NCI-H2029 (cell line): Measurements from ENCODE around the gene RAD18.

Experiments used
- DNase-seq: peaks from one replicate; lab custom pipeline; 2025; lab: John Stamatoyannopoulos, UW

RAD18 gene

GRCh38 chr3:8985876-8986275 lies 22.6 kb upstream of the RAD18 start:
- no peak for DNase-seq

DNA sequence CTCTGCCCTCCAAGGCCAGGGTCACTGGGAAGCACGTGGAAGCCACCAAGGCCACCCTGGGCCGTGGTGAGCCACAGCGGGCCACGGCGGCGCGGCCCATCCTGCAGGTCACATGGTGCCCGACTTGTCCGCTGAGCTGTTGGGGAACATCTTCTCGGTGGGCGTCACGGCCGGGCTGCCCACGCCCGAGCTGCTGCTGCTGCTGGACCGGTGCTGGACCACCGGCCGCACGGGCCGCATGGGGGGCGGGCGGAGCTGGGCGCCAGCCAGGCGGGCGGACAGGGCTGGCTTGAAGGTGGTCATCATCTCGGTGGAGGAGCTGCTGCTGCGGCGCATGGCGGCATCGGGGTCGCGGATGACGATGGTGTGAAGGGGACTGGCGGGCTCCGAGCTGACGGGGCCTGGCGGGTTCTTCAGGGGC lies 22.1 kb upstream of the RAD18 start:
- DNase-seq, result no peak

- DNase-seq, result no peak
Measured at GRCh38 chr3:8984526-8984925, 21.3 kb upstream of the RAD18 start.

GRCh38 chr3:8984081-8984480 lies 20.8 kb upstream of the RAD18 start:
- DNase-seq, result no peak

GRCh38 chr3:8983591-8983990 lies 20.3 kb upstream of the RAD18 start:
- DNase-seq, result no peak

- no peak for DNase-seq
Measured at GRCh38 chr3:8983026-8983425, 19.8 kb upstream of the RAD18 start.

DNA sequence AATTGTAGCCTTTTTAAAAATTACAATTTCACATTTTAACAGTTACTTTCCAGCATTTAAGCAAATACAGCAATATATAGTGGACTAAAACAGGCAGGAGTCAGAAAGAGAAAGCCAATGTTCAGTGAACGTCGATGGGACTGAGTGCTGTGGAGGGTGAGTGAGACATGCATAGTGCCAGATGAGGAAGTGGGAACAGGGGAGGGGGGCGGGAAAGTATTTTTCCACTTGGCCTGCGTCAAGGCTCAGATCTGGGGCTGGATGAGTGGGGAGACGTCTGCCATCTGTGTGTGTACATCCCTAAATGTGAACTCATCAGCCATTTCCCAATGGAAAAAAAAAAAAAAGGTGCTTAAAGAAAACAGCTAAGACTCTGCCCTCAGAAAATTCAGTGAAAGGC lies 19.2 kb upstream of the RAD18 start:
- DNase-seq, result no peak

- no peak for DNase-seq
Measured at GRCh38 chr3:8981700-8982099, 18.4 kb upstream of the RAD18 start.

DNA sequence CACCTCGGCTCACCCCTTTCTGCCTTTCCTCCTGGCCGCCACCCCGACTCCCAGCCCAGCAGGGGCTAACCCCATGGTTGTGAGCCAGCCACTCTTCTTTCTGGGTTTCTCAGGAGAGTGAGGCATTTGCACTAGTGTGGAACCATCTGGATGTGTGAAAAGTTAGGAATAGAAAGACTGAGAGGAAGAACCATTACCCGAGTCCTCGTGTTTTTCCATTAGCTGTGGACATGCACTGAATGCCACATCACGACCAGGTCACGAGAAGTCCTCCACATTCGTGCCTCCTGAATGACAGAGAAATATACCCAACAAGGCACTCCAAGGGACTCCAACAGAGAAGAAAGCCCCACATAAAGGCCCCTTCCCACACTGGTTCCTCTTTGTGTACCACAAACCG lies 18.0 kb upstream of the RAD18 start:
- no peak for DNase-seq

- DNase-seq, result no peak
Measured at GRCh38 chr3:8980756-8981257, 17.5 kb upstream of the RAD18 start.

GRCh38 chr3:8979262-8979661 lies 16.0 kb upstream of the RAD18 start:
- DNase-seq, result no peak

GRCh38 chr3:8978551-8978950 lies 15.3 kb upstream of the RAD18 start:
- DNase-seq, result no peak

- no peak for DNase-seq
Measured at GRCh38 chr3:8976540-8977182, 13.4 kb upstream of the RAD18 start.

DNA sequence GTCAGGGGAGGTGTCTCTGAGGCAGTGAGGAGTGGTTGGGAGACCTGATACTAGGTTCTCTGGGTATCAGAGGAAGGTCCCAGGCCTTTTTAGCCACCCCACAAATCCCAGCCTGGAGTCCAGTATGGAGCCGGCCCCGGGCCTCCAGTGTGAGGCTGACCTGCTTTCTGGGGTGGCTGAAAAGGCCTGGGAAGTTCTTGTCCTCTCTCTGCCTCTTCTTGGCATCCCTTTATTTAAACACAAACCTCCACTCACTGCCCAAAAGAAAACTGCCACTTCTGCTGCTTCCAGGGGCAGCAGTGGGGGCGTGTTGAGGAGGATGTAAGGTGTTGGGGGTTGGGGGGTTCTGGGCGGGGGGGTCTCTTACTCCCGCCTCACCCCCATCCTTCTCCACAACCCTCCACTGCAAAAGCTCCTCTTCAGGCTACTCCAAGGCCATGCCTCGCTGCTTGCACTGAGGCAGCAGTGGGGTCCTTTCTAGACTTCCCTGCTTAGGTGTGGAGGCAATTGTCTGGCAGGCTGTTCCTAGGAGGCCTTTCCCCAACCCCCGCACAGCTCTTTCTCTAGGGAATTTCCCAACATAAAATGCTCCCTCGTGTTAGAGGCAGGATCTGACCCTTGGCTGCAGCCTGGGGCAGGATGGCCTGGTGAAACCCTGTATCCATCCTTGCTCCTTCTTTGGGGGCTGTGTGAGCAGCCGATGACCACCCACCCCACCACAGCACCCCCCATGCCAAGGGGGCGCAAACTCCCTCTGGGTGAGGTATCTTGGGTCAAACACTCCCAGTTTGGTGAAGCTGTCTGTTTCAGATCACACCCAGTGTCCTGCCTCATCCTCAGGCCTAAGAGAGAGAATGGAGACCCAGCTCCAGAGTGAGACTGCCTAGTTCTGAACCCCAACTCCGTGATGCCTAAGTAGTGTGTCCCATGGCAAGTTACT lies 12.1 kb upstream of the RAD18 start:
- DNase-seq, result no peak

- no peak for DNase-seq
Measured at GRCh38 chr3:8974458-8974857, 11.2 kb upstream of the RAD18 start.

GRCh38 chr3:8972639-8973038 lies 9.4 kb upstream of the RAD18 start:
- DNase-seq, result peak; percentile 45

- DNase-seq, result peak; percentile 31
Measured at GRCh38 chr3:8970971-8971589, 7.8 kb upstream of the RAD18 start.

GRCh38 chr3:8969241-8969640 lies 6.0 kb upstream of the RAD18 start:
- no peak for DNase-seq

DNA sequence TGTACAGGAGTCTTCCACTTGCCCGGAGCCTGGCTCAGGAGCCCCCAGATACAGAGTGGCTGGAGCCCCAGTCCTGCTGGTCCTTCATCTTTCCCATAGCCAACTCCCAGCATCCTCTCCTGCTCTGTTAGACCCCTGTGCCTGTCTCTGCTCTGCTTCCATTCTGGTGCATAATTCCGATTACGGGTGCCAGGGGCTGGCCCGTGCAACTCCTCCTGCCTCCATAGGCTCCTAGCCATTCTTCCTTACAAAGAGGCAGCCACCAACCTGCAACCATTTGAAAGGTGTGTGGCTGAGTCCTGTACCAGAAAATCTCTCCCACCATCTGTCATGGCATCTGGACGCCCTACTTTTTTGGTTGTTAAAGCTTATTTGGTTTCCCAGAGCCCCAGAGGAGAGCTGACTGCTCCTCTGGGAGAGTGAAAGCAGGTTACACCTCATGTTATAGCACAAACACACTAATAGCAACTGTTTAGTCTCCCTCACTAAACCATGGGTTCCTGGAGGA lies 5.2 kb upstream of the RAD18 start:
- no peak for DNase-seq

DNA sequence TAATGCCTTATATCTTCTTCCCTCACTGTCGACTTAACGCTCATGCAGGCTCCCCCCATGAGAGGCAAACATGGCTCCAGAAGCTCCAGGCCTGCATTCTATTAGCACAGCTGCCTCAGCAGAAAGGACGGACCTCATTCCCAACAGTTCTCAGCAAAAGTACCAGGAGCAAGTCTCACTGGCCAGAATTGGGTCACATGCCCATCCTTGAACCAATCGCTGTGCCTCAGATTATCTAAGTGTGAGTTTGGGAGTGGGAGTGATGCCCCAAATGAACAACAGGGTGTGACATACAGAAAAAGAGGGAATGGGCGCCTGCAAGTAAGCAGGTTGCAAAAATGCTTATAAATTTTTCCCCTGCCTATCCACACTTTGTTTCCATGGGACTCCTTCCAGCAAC lies 4.3 kb upstream of the RAD18 start:
- DNase-seq, result no peak

DNA sequence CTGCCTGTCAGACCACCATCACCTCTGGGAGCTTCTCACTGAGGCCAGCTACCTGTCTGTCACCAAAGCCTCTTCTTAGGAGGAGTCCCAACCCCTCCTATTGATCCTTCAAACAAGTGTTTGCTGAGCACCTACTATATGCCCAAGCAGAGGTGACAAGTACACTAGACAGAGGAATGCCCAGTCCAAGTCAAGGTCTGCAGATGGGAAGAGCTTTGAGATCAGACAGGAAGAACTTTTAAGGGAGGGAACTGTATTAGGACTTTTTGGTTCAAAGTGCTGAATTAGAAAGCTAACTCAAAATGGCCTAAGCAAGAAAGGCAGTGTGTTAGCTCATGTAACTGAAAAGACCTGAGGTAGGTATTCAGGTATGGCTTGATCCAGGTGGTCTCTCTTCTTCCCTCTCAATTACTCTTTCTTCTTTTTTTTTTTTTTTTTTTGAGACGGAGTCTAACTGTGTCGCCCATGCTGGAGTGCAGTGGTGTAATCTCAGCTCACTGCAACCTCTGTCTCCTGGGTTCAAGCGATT lies 3.6 kb upstream of the RAD18 start:
- no peak for DNase-seq

DNA sequence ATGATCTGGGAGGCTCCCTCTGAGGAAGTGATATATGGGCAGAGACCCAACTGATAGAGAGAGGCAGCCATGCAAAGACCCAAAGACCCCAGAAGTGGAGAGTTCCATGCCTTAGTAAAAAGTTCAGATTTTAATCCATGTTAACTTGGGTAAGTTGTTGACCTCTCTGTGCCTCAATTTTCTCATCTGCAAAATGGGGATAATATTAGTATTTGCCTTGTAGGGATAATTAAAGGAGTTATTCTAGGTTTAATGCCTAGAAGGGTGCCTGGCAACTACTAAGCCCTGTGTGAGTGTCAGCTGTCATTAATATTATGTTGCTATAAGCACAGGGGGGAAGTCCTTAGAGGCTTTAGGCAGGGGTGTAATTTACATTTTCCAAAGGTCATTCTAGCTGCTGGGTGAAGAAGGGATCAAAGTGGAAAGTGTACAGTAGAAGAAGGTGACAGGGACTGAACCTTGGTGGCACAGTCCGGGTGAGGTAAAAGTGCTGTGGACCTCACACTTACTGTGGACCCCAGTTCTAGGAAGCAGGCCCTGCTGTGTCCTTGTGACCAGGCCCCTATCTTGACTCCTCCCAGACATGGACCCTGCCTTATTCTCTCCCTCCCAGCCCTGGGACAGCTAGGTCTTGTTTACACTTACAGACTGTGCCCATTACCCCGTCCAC lies 3.0 kb upstream of the RAD18 start:
- DNase-seq, result no peak
